ENCODE data around the gene ZAP70. TPM values are rescaled to one million over a fixed set of nuclear protein-coding genes. Genes with fewer than 3 reads are reported as not detected.

Gene ZAP70
- total RNA-seq, 1 experiment from 2014 or later: 0.54 TPM

DNA sequence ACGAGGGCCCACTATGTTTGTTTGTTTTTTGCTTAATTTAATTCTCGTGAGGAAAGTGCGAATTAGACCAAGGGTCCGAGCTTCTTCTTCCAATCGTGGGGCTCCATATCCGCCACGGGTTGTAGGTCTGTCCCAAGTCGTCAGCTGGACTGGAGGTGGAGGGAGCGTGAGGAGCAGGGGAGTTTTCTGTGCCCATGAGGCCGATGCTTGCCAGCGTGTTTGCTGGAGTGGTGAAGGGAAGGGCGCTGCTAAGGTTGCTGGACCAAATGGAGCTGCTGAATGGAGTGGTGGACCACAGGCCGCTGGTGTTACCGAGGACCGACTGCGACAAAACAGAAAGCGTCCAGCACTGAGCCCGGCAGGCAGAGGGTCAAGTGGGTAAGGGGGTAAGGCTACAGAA is 43.7 kb downstream of the ZAP70 start:
- Histone ChIP-seq H3K27ac (ENCODE audit: low read length) (no peak overlapping the region), H3K4me1 (ENCODE audit: control insufficient read depth, insufficient read depth, low read length) (no peaks in the 10 kb centered on the region), H3K27me3 (ENCODE audit: control insufficient read depth, insufficient read depth, low read length) (no peaks in the 10 kb centered on the region), H3K9me3 (ENCODE audit: control insufficient read depth, insufficient read depth, low read depth, low read length) (no peaks in the 10 kb centered on the region), H3K4me3 (ENCODE audit: low read depth in 2 of 2, low read length in 2 of 2) (no peak overlapping the region), H3K36me3 (ENCODE audit: control insufficient read depth, insufficient read depth, low read length) (0 out of 2 replicates have a peak, but pooled peaks cover 4% of the 10 kb centered on the region)
- in situ Hi-C loops (cut with HindIII; ENCODE audit: low pct_unique_long_range_greater_than_20kb, low sequenced_read_pairs): no loop called here
- ATAC-seq: no peak
- ChIA-PET POLR2A (no interaction called here), CTCF (no interaction called here)
- TF ChIP-seq SIN3A (IDR thresholded peaks at IDR 0.05; ENCODE audit: borderline replicate concordance, insufficient read depth, low read depth, low read length) (no peak), TCF7L2 (IDR thresholded peaks at IDR 0.05; ENCODE audit: low read depth, low read length) (no peak), POLR2AphosphoS5 (IDR thresholded peaks at IDR 0.05; ENCODE audit: low read depth, low read length) (no peak)
- TF ChIP-seq, protein P1, sequence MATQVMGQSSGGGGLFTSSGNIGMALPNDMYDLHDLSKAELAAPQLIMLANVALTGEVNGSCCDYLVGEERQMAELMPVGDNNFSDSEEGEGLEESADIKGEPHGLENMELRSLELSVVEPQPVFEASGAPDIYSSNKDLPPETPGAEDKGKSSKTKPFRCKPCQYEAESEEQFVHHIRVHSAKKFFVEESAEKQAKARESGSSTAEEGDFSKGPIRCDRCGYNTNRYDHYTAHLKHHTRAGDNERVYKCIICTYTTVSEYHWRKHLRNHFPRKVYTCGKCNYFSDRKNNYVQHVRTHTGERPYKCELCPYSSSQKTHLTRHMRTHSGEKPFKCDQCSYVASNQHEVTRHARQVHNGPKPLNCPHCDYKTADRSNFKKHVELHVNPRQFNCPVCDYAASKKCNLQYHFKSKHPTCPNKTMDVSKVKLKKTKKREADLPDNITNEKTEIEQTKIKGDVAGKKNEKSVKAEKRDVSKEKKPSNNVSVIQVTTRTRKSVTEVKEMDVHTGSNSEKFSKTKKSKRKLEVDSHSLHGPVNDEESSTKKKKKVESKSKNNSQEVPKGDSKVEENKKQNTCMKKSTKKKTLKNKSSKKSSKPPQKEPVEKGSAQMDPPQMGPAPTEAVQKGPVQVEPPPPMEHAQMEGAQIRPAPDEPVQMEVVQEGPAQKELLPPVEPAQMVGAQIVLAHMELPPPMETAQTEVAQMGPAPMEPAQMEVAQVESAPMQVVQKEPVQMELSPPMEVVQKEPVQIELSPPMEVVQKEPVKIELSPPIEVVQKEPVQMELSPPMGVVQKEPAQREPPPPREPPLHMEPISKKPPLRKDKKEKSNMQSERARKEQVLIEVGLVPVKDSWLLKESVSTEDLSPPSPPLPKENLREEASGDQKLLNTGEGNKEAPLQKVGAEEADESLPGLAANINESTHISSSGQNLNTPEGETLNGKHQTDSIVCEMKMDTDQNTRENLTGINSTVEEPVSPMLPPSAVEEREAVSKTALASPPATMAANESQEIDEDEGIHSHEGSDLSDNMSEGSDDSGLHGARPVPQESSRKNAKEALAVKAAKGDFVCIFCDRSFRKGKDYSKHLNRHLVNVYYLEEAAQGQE (IDR thresholded peaks at IDR 0.05; ENCODE audit: insufficient read depth in 1 of 2, low read depth in 2 of 2, low read length in 1 of 2): no peak
- TF ChIP-seq, protein P2, sequence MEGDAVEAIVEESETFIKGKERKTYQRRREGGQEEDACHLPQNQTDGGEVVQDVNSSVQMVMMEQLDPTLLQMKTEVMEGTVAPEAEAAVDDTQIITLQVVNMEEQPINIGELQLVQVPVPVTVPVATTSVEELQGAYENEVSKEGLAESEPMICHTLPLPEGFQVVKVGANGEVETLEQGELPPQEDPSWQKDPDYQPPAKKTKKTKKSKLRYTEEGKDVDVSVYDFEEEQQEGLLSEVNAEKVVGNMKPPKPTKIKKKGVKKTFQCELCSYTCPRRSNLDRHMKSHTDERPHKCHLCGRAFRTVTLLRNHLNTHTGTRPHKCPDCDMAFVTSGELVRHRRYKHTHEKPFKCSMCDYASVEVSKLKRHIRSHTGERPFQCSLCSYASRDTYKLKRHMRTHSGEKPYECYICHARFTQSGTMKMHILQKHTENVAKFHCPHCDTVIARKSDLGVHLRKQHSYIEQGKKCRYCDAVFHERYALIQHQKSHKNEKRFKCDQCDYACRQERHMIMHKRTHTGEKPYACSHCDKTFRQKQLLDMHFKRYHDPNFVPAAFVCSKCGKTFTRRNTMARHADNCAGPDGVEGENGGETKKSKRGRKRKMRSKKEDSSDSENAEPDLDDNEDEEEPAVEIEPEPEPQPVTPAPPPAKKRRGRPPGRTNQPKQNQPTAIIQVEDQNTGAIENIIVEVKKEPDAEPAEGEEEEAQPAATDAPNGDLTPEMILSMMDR (IDR thresholded peaks at IDR 0.05): no peak
- DNase-seq (ENCODE audit: low read depth, low spot score): no peak
- intact Hi-C loops (cut with micrococcal nuclease; ENCODE audit: unreplicated experiment): no loop called here
- BruUV-seq (replicated peaks): no TSS peak

DNA sequence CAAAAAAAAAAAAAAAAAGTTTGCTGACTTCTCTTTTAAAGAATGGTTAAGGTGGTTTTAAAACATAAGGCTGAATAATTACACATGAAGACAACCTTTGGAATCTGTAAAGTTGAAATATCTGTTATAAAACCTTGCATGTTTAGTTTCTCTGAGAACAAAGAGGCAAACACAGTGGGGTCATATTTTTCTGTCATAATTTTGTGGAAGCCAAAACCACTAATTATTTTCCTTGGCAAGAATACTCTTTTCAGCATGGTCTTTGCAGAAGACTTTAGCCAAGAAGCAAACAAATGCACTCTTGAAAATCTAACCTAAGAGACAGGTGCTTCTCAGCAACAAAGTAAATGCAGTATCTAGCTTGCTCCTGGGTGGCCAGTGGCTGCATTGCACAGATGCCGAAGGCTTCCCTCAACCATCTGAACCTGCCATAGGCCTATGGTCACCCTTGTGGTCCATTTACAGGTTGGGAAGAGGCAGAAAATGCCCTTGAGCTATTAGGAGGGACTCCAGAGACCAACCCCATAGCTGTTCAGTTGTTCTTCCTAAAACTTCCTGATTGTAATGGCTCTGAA is 44.8 kb downstream of the ZAP70 start:
- H3K36me3 ChIP-seq (ENCODE audit: control insufficient read depth, insufficient read depth, low read length): 0 out of 2 replicates have a peak, but pooled peaks cover 4% of the 10 kb centered on the region
- no peak for DNase-seq (ENCODE audit: low read depth, low spot score)
- no peaks in the 10 kb centered on the region for H3K27me3 ChIP-seq (ENCODE audit: control insufficient read depth, insufficient read depth, low read length)
- H3K4me3 ChIP-seq (ENCODE audit: low read depth in 2 of 2, low read length in 2 of 2): no peak overlapping the region
- H3K9me3 ChIP-seq (ENCODE audit: control insufficient read depth, insufficient read depth, low read depth, low read length): no peaks in the 10 kb centered on the region
- ChIA-PET POLR2A (no interaction called here), CTCF (interaction anchor here (0.6 to 0.7 kb wide), 2 partner anchors 17 to 52 kb away, joined by 7 to 9 read pairs; no protein-coding TSS in a partner anchor)
- no peak for ATAC-seq
- intact Hi-C loops (cut with micrococcal nuclease; ENCODE audit: unreplicated experiment): no loop called here
- TF ChIP-seq TCF7L2 (IDR thresholded peaks at IDR 0.05; ENCODE audit: low read depth, low read length) (no peak), POLR2AphosphoS5 (IDR thresholded peaks at IDR 0.05; ENCODE audit: low read depth, low read length) (no peak), SIN3A (IDR thresholded peaks at IDR 0.05; ENCODE audit: borderline replicate concordance, insufficient read depth, low read depth, low read length) (no peak)
- TF ChIP-seq, protein P1 (IDR thresholded peaks at IDR 0.05; ENCODE audit: insufficient read depth in 1 of 2, low read depth in 2 of 2, low read length in 1 of 2): no peak
- TF ChIP-seq, protein P2 (IDR thresholded peaks at IDR 0.05): no peak
- in situ Hi-C loops (cut with HindIII; ENCODE audit: low pct_unique_long_range_greater_than_20kb, low sequenced_read_pairs): no loop called here
- no peak overlapping the region for H3K27ac ChIP-seq (ENCODE audit: low read length)
- no peaks in the 10 kb centered on the region for H3K4me1 ChIP-seq (ENCODE audit: control insufficient read depth, insufficient read depth, low read length)
- no TSS peak for BruUV-seq (replicated peaks)
